Measurements from ENCODE around the gene BNC2.

The BNC2 gene

DNA sequence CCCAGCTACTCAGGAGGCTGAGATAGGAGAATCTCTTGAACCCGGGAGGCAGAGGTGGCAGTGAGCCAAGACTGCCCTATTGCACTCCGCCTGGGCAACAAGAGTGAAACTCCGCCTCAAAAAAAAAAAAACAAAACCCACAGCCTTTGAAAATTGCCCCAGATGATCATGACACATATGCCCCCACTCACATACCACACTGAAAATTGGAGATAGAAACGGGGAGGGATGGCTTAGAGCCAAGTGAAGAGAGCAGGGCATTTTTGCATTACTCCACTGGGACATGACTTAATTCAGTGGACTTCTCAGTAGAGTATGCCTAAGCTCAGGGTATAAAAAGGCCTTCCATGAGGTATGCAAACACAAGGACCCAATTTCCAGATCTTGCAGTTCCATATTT, 309.3 kb downstream of the BNC2 start:
- Histone ChIP-seq H3K36me3 (ENCODE audit: control insufficient read depth, insufficient read depth, low read length) (no peaks in the 10 kb centered on the region), H3K9ac (ENCODE audit: low read length) (no peak overlapping the region), H2BK5ac (ENCODE audit: low read length) (no peak overlapping the region), H3K27ac (ENCODE audit: low read depth, low read length) (no peak overlapping the region), H3K18ac (ENCODE audit: low read length) (no peak overlapping the region), H3K56ac (ENCODE audit: low read length) (no peak overlapping the region), H2BK120ac (ENCODE audit: low read depth, low read length) (no peak overlapping the region), H3K27me3 (ENCODE audit: insufficient read depth, low read length, poor library complexity) (no peaks in the 10 kb centered on the region), H3K4me1 (ENCODE audit: control insufficient read depth, low read depth, low read length) (peaks cover 4% of the 10 kb centered on the region), H4K8ac (ENCODE audit: low read depth, low read length) (no peak overlapping the region), H4K5ac (ENCODE audit: low read length) (no peak overlapping the region), H3K79me2 (ENCODE audit: control insufficient read depth, insufficient read depth, low read length) (no peaks in the 10 kb centered on the region), H3K4me2 (ENCODE audit: low read length) (no peak overlapping the region), H2AK5ac (ENCODE audit: low read length) (no peak overlapping the region), H3K79me1 (ENCODE audit: low read length) (no peaks in the 10 kb centered on the region), H2BK15ac (replicated peaks; ENCODE audit: low read depth) (no peak overlapping the region), H3K4ac (ENCODE audit: low read depth, low read length) (no peak overlapping the region), H3K4me3 (ENCODE audit: low read length) (no peak overlapping the region), H3K23ac (ENCODE audit: low read length) (no peak overlapping the region)
- no CpG with 5 or more reads among the region's 4 CpGs for WGBS (ENCODE audit: extremely low coverage, insufficient coverage, low lambda C conversion rate)
- DNase-seq: no peak

GRCh38 chr9:16559418-16560188, 310.9 kb downstream of the BNC2 start:
- H3K4me3 ChIP-seq (ENCODE audit: low read length): no peak overlapping the region
- no peak overlapping the region for H2BK5ac ChIP-seq (ENCODE audit: low read length)
- peak; percentile 52 for DNase-seq
- no peaks in the 10 kb centered on the region for H3K79me1 ChIP-seq (ENCODE audit: low read length)
- no peak overlapping the region for H2BK15ac ChIP-seq (replicated peaks; ENCODE audit: low read depth)
- no peak overlapping the region for H3K9ac ChIP-seq (ENCODE audit: low read length)
- no peak overlapping the region for H4K8ac ChIP-seq (ENCODE audit: low read depth, low read length)
- no peak overlapping the region for H4K5ac ChIP-seq (ENCODE audit: low read length)
- H3K4ac ChIP-seq (ENCODE audit: low read depth, low read length): no peak overlapping the region
- no peak overlapping the region for H3K18ac ChIP-seq (ENCODE audit: low read length)
- no peaks in the 10 kb centered on the region for H3K36me3 ChIP-seq (ENCODE audit: control insufficient read depth, insufficient read depth, low read length)
- no peak overlapping the region for H3K23ac ChIP-seq (ENCODE audit: low read length)
- no peaks in the 10 kb centered on the region for H3K27me3 ChIP-seq (ENCODE audit: insufficient read depth, low read length, poor library complexity)
- H2AK5ac ChIP-seq (ENCODE audit: low read length): no peak overlapping the region
- H2BK120ac ChIP-seq (ENCODE audit: low read depth, low read length): no peak overlapping the region
- H3K27ac ChIP-seq (ENCODE audit: low read depth, low read length): no peak overlapping the region
- H3K4me1 ChIP-seq (ENCODE audit: control insufficient read depth, low read depth, low read length): peaks cover 4% of the 10 kb centered on the region
- no peaks in the 10 kb centered on the region for H3K79me2 ChIP-seq (ENCODE audit: control insufficient read depth, insufficient read depth, low read length)
- H3K56ac ChIP-seq (ENCODE audit: low read length): peak overlapping the region; percentile 9
- H3K4me2 ChIP-seq (ENCODE audit: low read length): no peak overlapping the region
- WGBS (ENCODE audit: extremely low coverage, insufficient coverage, low lambda C conversion rate): no CpG with 5 or more reads among the region's 6 CpGs

DNA sequence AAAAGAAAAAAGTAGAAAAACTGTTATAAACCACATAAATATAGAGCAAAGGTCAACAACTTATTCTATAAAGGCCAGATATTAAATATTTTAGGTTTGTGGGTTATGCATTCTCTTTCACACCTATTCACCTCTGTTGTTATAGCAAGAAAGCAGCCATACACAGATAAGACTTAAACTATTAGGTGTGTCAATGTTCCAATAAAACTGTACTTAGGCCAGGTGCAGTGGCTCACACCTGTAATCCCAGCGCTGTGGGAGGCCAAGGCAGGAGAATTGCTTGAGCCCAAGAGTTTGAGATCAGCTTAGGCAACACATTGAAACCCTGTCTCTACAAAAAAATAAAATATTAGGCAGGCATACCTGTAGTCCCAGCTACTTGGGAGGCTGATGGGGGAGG, 314.7 kb downstream of the BNC2 start:
- Histone ChIP-seq H3K27me3 (ENCODE audit: insufficient read depth, low read length, poor library complexity) (no peaks in the 10 kb centered on the region), H3K56ac (ENCODE audit: low read length) (no peak overlapping the region), H2BK15ac (replicated peaks; ENCODE audit: low read depth) (no peak overlapping the region), H2AK5ac (ENCODE audit: low read length) (no peak overlapping the region), H3K4me1 (ENCODE audit: control insufficient read depth, low read depth, low read length) (peaks cover 9% of the 10 kb centered on the region), H3K9ac (ENCODE audit: low read length) (no peak overlapping the region), H4K5ac (ENCODE audit: low read length) (no peak overlapping the region), H2BK5ac (ENCODE audit: low read length) (no peak overlapping the region), H3K79me1 (ENCODE audit: low read length) (no peaks in the 10 kb centered on the region), H3K23ac (ENCODE audit: low read length) (no peak overlapping the region), H3K4me2 (ENCODE audit: low read length) (no peak overlapping the region), H4K8ac (ENCODE audit: low read depth, low read length) (no peak overlapping the region), H3K27ac (ENCODE audit: low read depth, low read length) (no peak overlapping the region), H3K79me2 (ENCODE audit: control insufficient read depth, insufficient read depth, low read length) (no peaks in the 10 kb centered on the region), H3K4ac (ENCODE audit: low read depth, low read length) (no peak overlapping the region), H3K4me3 (ENCODE audit: low read length) (no peak overlapping the region), H3K36me3 (ENCODE audit: control insufficient read depth, insufficient read depth, low read length) (no peaks in the 10 kb centered on the region), H2BK120ac (ENCODE audit: low read depth, low read length) (no peak overlapping the region), H3K18ac (ENCODE audit: low read length) (no peak overlapping the region)
- no CpG with 5 or more reads among the region's 1 CpG for WGBS (ENCODE audit: extremely low coverage, insufficient coverage, low lambda C conversion rate)
- DNase-seq: no peak

- no peak for DNase-seq
- Histone ChIP-seq H2AK5ac (ENCODE audit: low read length) (no peak overlapping the region), H3K4me3 (ENCODE audit: low read length) (no peak overlapping the region), H4K5ac (ENCODE audit: low read length) (no peak overlapping the region), H3K27me3 (ENCODE audit: insufficient read depth, low read length, poor library complexity) (no peaks in the 10 kb centered on the region), H3K23ac (ENCODE audit: low read length) (no peak overlapping the region), H3K36me3 (ENCODE audit: control insufficient read depth, insufficient read depth, low read length) (no peaks in the 10 kb centered on the region), H3K4ac (ENCODE audit: low read depth, low read length) (no peak overlapping the region), H2BK5ac (ENCODE audit: low read length) (no peak overlapping the region), H2BK120ac (ENCODE audit: low read depth, low read length) (no peak overlapping the region), H3K79me2 (ENCODE audit: control insufficient read depth, insufficient read depth, low read length) (no peaks in the 10 kb centered on the region), H3K79me1 (ENCODE audit: low read length) (no peaks in the 10 kb centered on the region), H3K56ac (ENCODE audit: low read length) (no peak overlapping the region), H3K4me1 (ENCODE audit: control insufficient read depth, low read depth, low read length) (peaks cover 5% of the 10 kb centered on the region), H4K8ac (ENCODE audit: low read depth, low read length) (no peak overlapping the region), H2BK15ac (replicated peaks; ENCODE audit: low read depth) (no peak overlapping the region), H3K18ac (ENCODE audit: low read length) (no peak overlapping the region), H3K27ac (ENCODE audit: low read depth, low read length) (no peak overlapping the region), H3K9ac (ENCODE audit: low read length) (no peak overlapping the region), H3K4me2 (ENCODE audit: low read length) (no peak overlapping the region)
- WGBS (ENCODE audit: extremely low coverage, insufficient coverage, low lambda C conversion rate): no CpG with 5 or more reads among the region's 7 CpGs
These were observed 316.5 kb downstream of the BNC2 start for GRCh38 chr9:16553869-16554540.

- no peak overlapping the region for H2AK5ac ChIP-seq (ENCODE audit: low read length)
- no peak overlapping the region for H3K4ac ChIP-seq (ENCODE audit: low read depth, low read length)
- no peak for DNase-seq
- no peak overlapping the region for H3K9ac ChIP-seq (ENCODE audit: low read length)
- H3K18ac ChIP-seq (ENCODE audit: low read length): no peak overlapping the region
- H4K5ac ChIP-seq (ENCODE audit: low read length): no peak overlapping the region
- H3K4me1 ChIP-seq (ENCODE audit: control insufficient read depth, low read depth, low read length): peaks cover 5% of the 10 kb centered on the region
- no peak overlapping the region for H2BK5ac ChIP-seq (ENCODE audit: low read length)
- no peaks in the 10 kb centered on the region for H3K36me3 ChIP-seq (ENCODE audit: control insufficient read depth, insufficient read depth, low read length)
- H3K23ac ChIP-seq (ENCODE audit: low read length): no peak overlapping the region
- no peaks in the 10 kb centered on the region for H3K79me1 ChIP-seq (ENCODE audit: low read length)
- no peak overlapping the region for H3K4me3 ChIP-seq (ENCODE audit: low read length)
- H3K27me3 ChIP-seq (ENCODE audit: insufficient read depth, low read length, poor library complexity): no peaks in the 10 kb centered on the region
- WGBS (ENCODE audit: extremely low coverage, insufficient coverage, low lambda C conversion rate): no CpG with 5 or more reads among the region's 15 CpGs
- no peak overlapping the region for H3K4me2 ChIP-seq (ENCODE audit: low read length)
- no peak overlapping the region for H2BK15ac ChIP-seq (replicated peaks; ENCODE audit: low read depth)
- no peak overlapping the region for H3K27ac ChIP-seq (ENCODE audit: low read depth, low read length)
- H4K8ac ChIP-seq (ENCODE audit: low read depth, low read length): no peak overlapping the region
- no peak overlapping the region for H2BK120ac ChIP-seq (ENCODE audit: low read depth, low read length)
- no peak overlapping the region for H3K56ac ChIP-seq (ENCODE audit: low read length)
- H3K79me2 ChIP-seq (ENCODE audit: control insufficient read depth, insufficient read depth, low read length): no peaks in the 10 kb centered on the region
These were observed 318.2 kb downstream of the BNC2 start for GRCh38 chr9:16552252-16552651.
